Purkinje cell (primary cell): Measurements from ENCODE around the gene SP5. TPM values are rescaled to one million over a fixed set of nuclear protein-coding genes. Genes with fewer than 3 reads are reported as not detected.

Source experiments
- polyA plus RNA-seq: library from polyadenylated mRNA; unstranded; fragments of >200 nt; fragmentation: Nextera tagmentation; gene quantifications from 2 replicates; pipeline ENCODE4 v1.2.1, GENCODE V29; 2014

The SP5 gene
- polyA plus RNA-seq: 0.49 TPM in 1 of 2 replicates, not detected in the other

GRCh38 chr2:170715062-170715931 lies at the start of gene SP5:
Gene SP5, plus strand, starts transcription at chr2:170715337. Its CDS starts 176 bp downstream, at chr2:170715513.

Other genes with a start within 250 kb of the SP5 start
- gene ERICH2, start 55.0 kb downstream of the SP5 start, polyA plus RNA-seq: 18.1 and 23.4 TPM in 2 replicates
- gene GAD1, start 101.5 kb downstream of the SP5 start, polyA plus RNA-seq: 377 and 427 TPM in 2 replicates
- 27.5 and 35.8 TPM in 2 replicates for gene GORASP2, start 213.9 kb downstream of the SP5 start, polyA plus RNA-seq